Measurements from ENCODE around the gene ZNF442.
"Not testable (repeated sequence)": the region's sequence is repeated elsewhere in the genome, so short reads cannot be mapped to it uniquely, and the experiment has no call there.

The ZNF442 gene

DNA sequence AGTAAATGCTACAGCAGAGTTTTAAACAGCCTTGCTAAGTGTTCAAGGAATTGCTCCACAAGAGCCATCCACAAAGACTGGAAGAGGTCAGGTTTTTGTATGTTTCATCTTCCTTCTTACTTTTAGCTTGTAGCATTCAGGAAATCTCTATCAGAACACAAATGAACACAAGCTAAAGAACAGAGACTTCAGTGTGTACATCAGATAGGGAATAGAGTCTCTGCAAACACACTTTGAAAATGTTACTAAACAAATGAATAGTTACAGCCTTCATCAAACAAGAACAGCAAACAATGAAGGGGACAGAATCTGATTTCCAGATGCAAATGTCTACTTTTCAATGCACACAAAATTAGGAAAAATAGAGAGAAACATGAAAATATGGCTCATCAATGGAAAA, 39.8 kb downstream of the ZNF442 start:
- no peak for DNase-seq

GRCh38 chr19:12318782-12319413, 46.6 kb downstream of the ZNF442 start:
- DNase-seq: no peak

GRCh38 chr19:12314553-12314952, 50.9 kb downstream of the ZNF442 start:
- DNase-seq: peak; percentile 16

- not testable (repeated sequence) for DNase-seq
Observed at GRCh38 chr19:12308891-12309290, 56.6 kb downstream of the ZNF442 start.

Data from DMS79 treated with DMSO at 0.1 percent for 48 hours (cell line).